ENCODE results near the gene ACBD6.

DNA sequence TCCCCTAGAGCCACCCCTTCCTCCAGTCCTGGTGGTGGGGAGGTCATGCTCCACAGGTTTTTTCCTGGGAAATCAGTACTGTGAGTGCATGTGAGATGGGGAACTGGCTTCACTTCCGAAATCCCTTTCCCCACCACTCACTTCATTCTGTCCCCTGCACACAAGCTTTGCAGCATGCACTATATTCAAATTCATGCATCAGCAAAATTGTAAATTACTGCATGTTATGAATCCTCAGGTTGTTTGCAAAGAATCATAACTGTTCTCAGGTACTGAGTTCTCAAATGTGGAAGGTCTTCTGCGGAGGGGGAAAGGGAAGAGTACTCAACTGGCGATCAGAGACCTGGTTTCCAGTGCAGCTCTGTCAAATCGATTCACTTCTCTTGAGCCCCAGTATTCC lies 230.0 kb downstream of the ACBD6 start:
- no peak for TF ChIP-seq POLR2AphosphoS5 (IDR thresholded peaks at IDR 0.05)
- TF ChIP-seq CTCF (IDR thresholded peaks at IDR 0.05): no peak
- no peak for TF ChIP-seq EP300 (IDR thresholded peaks at IDR 0.05)
- no peak for TF ChIP-seq POLR2A (IDR thresholded peaks at IDR 0.05; ENCODE audit: low read depth)
